GM12878 (cell line): ENCODE data around the gene PTBP1. TPM values are rescaled to one million over a fixed set of nuclear protein-coding genes. Genes with fewer than 3 reads are reported as not detected.

Experiments used
- ATAC-seq: fragments of 200-7000 bp; cut with Tn5 transposase; 3 replicates; pipeline ENCODE4 v1.9.1; 2020; ENCODE audit warnings: mild to moderate bottlenecking, moderate library complexity
- BruUV-seq: library from RNA; stranded (reverse); fragments of 400-500 nt; replicated peaks from 2 replicates; lab custom pipeline; 2021; lab: Mats Ljungman, UMichigan
- CTCF ChIA-PET: fragments of 300-600 bp; sonication (Branson Sonifier 250); formaldehyde crosslinking; extraction: SDS; loops from one replicate; lab custom pipeline; 2021; ENCODE audit warnings: inconsistent platforms; lab: Yijun Ruan, JAX
- POLR2A ChIA-PET: fragments of 350-600 bp; formaldehyde crosslinking; extraction: SDS; loops from one replicate; lab custom pipeline; 2021; ENCODE audit warnings: inconsistent platforms; lab: Charles Lee
- RAD21 ChIA-PET: fragments of 300-600 bp; sonication (Branson Sonifier 250); formaldehyde crosslinking; loops from one replicate; lab custom pipeline; 2023; ENCODE audit warnings: antibody characterized with exemption; ENCODE audit not compliant: unreplicated experiment; lab: Charles Lee
- SMC1A ChIA-PET: fragments of 300-600 bp; sonication (Branson Sonifier 250); formaldehyde crosslinking; loops from one replicate; lab custom pipeline; 2023; ENCODE audit not compliant: unreplicated experiment, uncharacterized antibody; lab: Charles Lee
- DNase-seq: peaks from one replicate; pipeline ENCODE4 v3.0.0-alpha.2; 2011; ENCODE audit warnings: low read depth, low spot score
- FAIRE-seq: peaks from 3 replicates; lab custom pipeline; 2011; peaks lifted over from hg19 to GRCh38; lab: Jason Lieb, UNC
- H2AFZ ChIP-seq: 2 replicates; pipeline ENCODE4 v1.6.0; 2011; ENCODE audit warnings: low read depth, low read length, control low read depth; ENCODE audit not compliant: control insufficient read depth
- H3K27ac ChIP-seq: 2 replicates; pipeline ENCODE4 v1.5.1; 2011; ENCODE audit warnings: control low read depth; ENCODE audit not compliant: control insufficient read depth, insufficient read depth
- H3K27me3 ChIP-seq, 2 experiments: replicated peaks in 1 of 2; 2 replicates each; pipeline versions ENCODE4 v1.6.0 to v1.6.1; 2011; ENCODE audit warnings: low read length in 1 of 2; ENCODE audit not compliant: control insufficient read depth in 2 of 2, insufficient read depth in 2 of 2
- H3K36me3 ChIP-seq, 2 experiments: 2 replicates each; pipeline ENCODE4 v1.5.1; 2011; ENCODE audit warnings: low read length in 1 of 2; ENCODE audit not compliant: control insufficient read depth in 2 of 2, insufficient read depth in 2 of 2
- H3K4me1 ChIP-seq: 2 replicates; pipeline ENCODE4 v1.6.1; 2011; ENCODE audit warnings: mild to moderate bottlenecking, low read length, moderate library complexity, mixed read lengths; ENCODE audit not compliant: control insufficient read depth, insufficient read depth
- H3K4me2 ChIP-seq: 2 replicates; pipeline ENCODE4 v1.6.0; 2011; ENCODE audit warnings: control low read depth; ENCODE audit not compliant: control insufficient read depth, insufficient read depth
- H3K4me3 ChIP-seq: fragments of 200-600 bp; sonication (generic); 2 replicates; pipeline ENCODE4 v1.5.1; 2016
- H3K79me2 ChIP-seq: 2 replicates; pipeline ENCODE4 v1.6.0; 2011; ENCODE audit warnings: low read length; ENCODE audit not compliant: control insufficient read depth, insufficient read depth
- H3K9ac ChIP-seq: 2 replicates; pipeline ENCODE4 v1.8.0; 2011; ENCODE audit warnings: low read length, control low read depth, mixed read lengths; ENCODE audit not compliant: control insufficient read depth, insufficient read depth
- H3K9me3 ChIP-seq: replicated peaks from 3 replicates; pipeline ENCODE4 v1.5.1; 2011; ENCODE audit warnings: mild to moderate bottlenecking, low read length; ENCODE audit not compliant: control insufficient read depth, insufficient read depth
- H4K20me1 ChIP-seq: 2 replicates; pipeline ENCODE4 v1.6.0; 2011; ENCODE audit not compliant: control insufficient read depth, insufficient read depth
- BCL11A ChIP-seq: IDR thresholded peaks from 2 replicates; pipeline ENCODE4 v1.6.1; 2011; ENCODE audit warnings: low read depth, low read length
- CHD1 ChIP-seq: IDR thresholded peaks from 2 replicates; pipeline ENCODE4 v1.6.1; 2012; ENCODE audit warnings: low read depth, low read length, improper control_type of control experiment
- CHD2 ChIP-seq: IDR thresholded peaks from 2 replicates; pipeline ENCODE4 v1.6.1; 2011; ENCODE audit warnings: low read depth, low read length, improper control_type of control experiment, borderline replicate concordance
- CREB1 ChIP-seq: IDR thresholded peaks from 2 replicates; pipeline ENCODE4 v1.6.1; 2012; ENCODE audit warnings: low read depth, mild to moderate bottlenecking, inconsistent platforms
- CREM ChIP-seq: IDR thresholded peaks from 2 replicates; pipeline ENCODE4 v1.6.1; 2014; ENCODE audit warnings: antibody characterized with exemption, low read depth
- ELK1 ChIP-seq: IDR thresholded peaks from 2 replicates; pipeline ENCODE4 v1.6.1; 2012; ENCODE audit warnings: low read depth, low read length, improper control_type of control experiment
- ESRRA ChIP-seq: IDR thresholded peaks from 2 replicates; pipeline ENCODE4 v1.6.1; 2012; ENCODE audit warnings: mild to moderate bottlenecking, low read length, improper control_type of control experiment
- HDAC2 ChIP-seq: fragments of 200-600 bp; sonication (generic); IDR thresholded peaks from 2 replicates; pipeline ENCODE4 v1.6.1; 2017
- MTA2 ChIP-seq: fragments of 450-650 bp; IDR thresholded peaks from 2 replicates; pipeline ENCODE4 v1.6.1; 2016; ENCODE audit warnings: low read depth, mild to moderate bottlenecking, moderate library complexity
- NR2F1 ChIP-seq: fragments of 450-650 bp; conservative IDR thresholded peaks from 2 replicates; pipeline ENCODE4 v1.6.1; 2017; ENCODE audit warnings: mild to moderate bottlenecking
- POLR2A ChIP-seq: IDR thresholded peaks from 2 replicates; pipeline ENCODE4 v1.6.1; 2011; ENCODE audit warnings: low read depth, mild to moderate bottlenecking, low read length
- POLR2AphosphoS2 ChIP-seq: IDR thresholded peaks from 2 replicates; pipeline ENCODE4 v1.6.1; 2011; ENCODE audit warnings: low read depth, mild to moderate bottlenecking, low read length, improper control_type of control experiment, moderate library complexity
- POLR2AphosphoS5 ChIP-seq: IDR thresholded peaks from 2 replicates; pipeline ENCODE4 v1.6.1; 2011; ENCODE audit warnings: mild to moderate bottlenecking, low read length, inconsistent platforms
- SMC3 ChIP-seq: IDR thresholded peaks from 2 replicates; pipeline ENCODE4 v1.6.1; 2011; ENCODE audit warnings: low read length, improper control_type of control experiment, borderline replicate concordance
- STAT1 ChIP-seq: fragments of 450-650 bp; conservative IDR thresholded peaks from 2 replicates; pipeline ENCODE4 v1.6.1; 2014; ENCODE audit warnings: antibody characterized with exemption, mild to moderate bottlenecking
- TBL1XR1 ChIP-seq: IDR thresholded peaks from 2 replicates; pipeline ENCODE4 v1.6.1; 2012; ENCODE audit warnings: low read depth, low read length, improper control_type of control experiment
- TCF3 ChIP-seq: IDR thresholded peaks from 2 replicates; pipeline ENCODE4 v1.6.1; 2012; ENCODE audit warnings: low read depth, mild to moderate bottlenecking, low read length, borderline replicate concordance; ENCODE audit not compliant: insufficient read depth
- WRNIP1 ChIP-seq: IDR thresholded peaks from 2 replicates; pipeline ENCODE4 v1.6.1; 2011; ENCODE audit warnings: low read depth, low read length, improper control_type of control experiment, borderline replicate concordance
- ZNF687 ChIP-seq: fragments of 450-650 bp; IDR thresholded peaks from 2 replicates; pipeline ENCODE4 v1.6.1; 2017; ENCODE audit warnings: mild to moderate bottlenecking, moderate library complexity
- WGBS: methylation state at CpG from one replicate; pipeline ENCODE4 v1.1.6; 2016; ENCODE audit warnings: low lambda C conversion rate; ENCODE audit not compliant: insufficient replicate concordance, insufficient coverage; ENCODE audit errors: missing lambda C conversion rate; 5-methylcytosine and 5-hydroxymethylcytosine counted together
- in situ Hi-C: fragments of 300-500 bp; cut with MboI; formaldehyde crosslinking; loops from 9 replicates; pipeline ENCODE4 v1.14.3; 2018; ENCODE audit warnings: mixed read lengths
- intact Hi-C: fragments of 100-400 bp; cut with micrococcal nuclease; formaldehyde crosslinking; loops from one replicate; pipeline ENCODE4 v1.14.2; 2022; ENCODE audit not compliant: unreplicated experiment
- polyA plus RNA-seq, 11 experiments: library from polyadenylated mRNA; depleted of rRNA in 4 of 11; unstranded in 6 of 11; stranded (reverse) in 5 of 11; fragments of >200 nt; fragmentation: Nextera tagmentation in 4 of 11; fragmentation: Illumina TruSeq in 1 of 11; extraction: Ambion mirVana in 4 of 11; extraction: Trizol in 1 of 11; gene quantifications; 1 replicate in 1 of 11; 2 replicates in 10 of 11; pipeline versions ENCODE4 v1.2.1 to v1.2.3, GENCODE V29; 2011 to 2016; ENCODE audit warnings: inconsistent platforms in 2 of 11, missing spikeins in 2 of 11, low read depth in 1 of 11
- total RNA-seq, 4 experiments: library from RNA; depleted of rRNA in 3 of 4; stranded (reverse); fragments of >200 nt in 3 of 4; fragmentation: Illumina TruSeq in 1 of 4; extraction: Trizol in 1 of 4; gene quantifications; 2 replicates each; pipeline versions ENCODE4 v1.2.1 to v1.2.3, GENCODE V29; 2013 to 2021

Gene PTBP1
- total and polyA plus RNA-seq, 10 of the 15 experiments (the other 5 are each of a cell fraction or from before 2014, with no cell fraction given), result 13.1 to 532 (median 217) TPM

- 97% methylated on average over 56 of the region's 87 CpGs for WGBS
- FAIRE-seq, result no peak
- peak; percentile 4; the same call in 2 of the 3 replicates for ATAC-seq
- no peaks in the 10 kb centered on the region for H3K79me2 ChIP-seq
- no peaks in the 10 kb centered on the region for H3K4me1 ChIP-seq
- ChIA-PET SMC1A (no interaction called here), POLR2A (no interaction called here), RAD21 (no interaction called here), CTCF (no interaction called here)
- no peak overlapping the region for H3K4me2 ChIP-seq
- no peak for DNase-seq
- H4K20me1 ChIP-seq, result no peaks in the 10 kb centered on the region
- H3K27ac ChIP-seq, result no peak overlapping the region
- H3K9ac ChIP-seq, result no peak overlapping the region
- H3K9me3 ChIP-seq, result no peaks in the 10 kb centered on the region; the same call in 2 of the 3 replicates
- no peak overlapping the region for H3K4me3 ChIP-seq
- in situ Hi-C loops, result no loop called here
- H2AFZ ChIP-seq, result no peak overlapping the region
- BruUV-seq, result no TSS peak
- intact Hi-C loops, result no loop called here
- H3K27me3 ChIP-seq, result no peaks in the 10 kb centered on the region
- H3K36me3 ChIP-seq, result peaks cover 18 to 23% of the 10 kb centered on the region in 2 experiments; a peak in 3 of 4 replicates
- TF ChIP-seq ELK1 (no peak), HDAC2 (peak; percentile 36; the same call in 1 of the 2 replicates), ESRRA (no peak), POLR2AphosphoS5 (peak; percentile 26; the same call in 1 of the 2 replicates), CHD1 (no peak), POLR2A (peak; percentile 56), MTA2 (no peak), NR2F1 (no peak), ZNF687 (no peak), CREM (no peak), WRNIP1 (no peak), BCL11A (peak; percentile 17), SMC3 (no peak), CHD2 (no peak), TBL1XR1 (no peak), POLR2AphosphoS2 (0 out of 2 replicates have a peak, but pooled peaks have one; percentile 42), TCF3 (0 out of 2 replicates have a peak, but pooled peaks have one; percentile 13), STAT1 (no peak), CREB1 (no peak)
Observed at GRCh38 chr19:813219-814151, 16.2 kb downstream of the PTBP1 start.
